Measurements from ENCODE around the gene EEF1A2.

The EEF1A2 gene

GRCh38 chr20:63472862-63473390, 26.0 kb downstream of the EEF1A2 start:
- TF ChIP-seq POLR2A (IDR thresholded peaks at IDR 0.05; ENCODE audit: low read length): no peak
- TF ChIP-seq GATA1 (IDR thresholded peaks at IDR 0.05; ENCODE audit: low read depth, low read length): no peak
- DNase-seq: no peak

DNA sequence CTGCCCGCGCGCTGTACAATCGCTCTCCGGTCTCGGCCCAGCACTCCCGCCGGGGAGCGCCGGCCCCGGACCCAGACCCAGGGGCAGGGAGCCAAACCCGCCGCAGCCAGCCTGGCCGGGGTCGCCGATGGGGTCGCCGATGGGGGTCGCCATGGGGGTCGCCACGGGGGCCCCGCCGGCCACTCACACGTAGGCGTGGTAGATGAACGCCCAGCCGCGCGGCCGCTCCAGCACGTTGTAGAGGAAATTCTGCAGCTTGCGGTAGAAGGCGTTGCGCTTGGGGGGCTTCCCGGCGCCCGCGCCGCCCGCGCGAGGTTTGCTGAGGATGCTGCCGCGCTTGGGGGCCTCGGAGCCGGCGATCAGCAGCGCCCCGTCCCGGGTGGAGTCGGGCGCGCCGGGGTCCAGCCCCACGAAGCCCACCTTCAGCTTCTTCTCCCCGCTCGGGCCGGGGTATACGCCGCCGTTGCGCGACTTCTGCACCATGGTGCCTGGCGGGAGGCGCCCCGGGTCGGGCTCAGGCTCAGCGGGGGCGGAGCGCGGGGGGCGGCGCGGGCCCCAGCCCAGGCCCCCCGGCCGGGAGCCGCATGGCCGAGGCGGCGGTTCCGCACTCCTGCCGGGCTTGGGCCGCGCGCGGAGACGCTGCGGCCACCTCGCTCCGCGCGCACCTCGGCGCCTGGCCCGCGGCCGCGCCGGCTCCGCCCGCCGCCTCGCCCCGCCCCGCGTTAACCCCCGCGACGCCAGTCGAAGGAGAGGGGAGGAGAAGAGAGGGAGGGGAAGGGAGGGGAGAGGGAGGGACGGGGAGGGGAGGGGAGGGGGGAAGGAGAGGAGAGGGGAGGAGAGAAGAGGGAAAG, 26.7 kb downstream of the EEF1A2 start, which contains the start of gene KCNQ2:
Gene KCNQ2 (minus strand): TSS at position 675 of the 851 bp plus-strand sequence. CDS start 192 bp downstream, at position 483.
- no peak for DNase-seq
- TF ChIP-seq POLR2A (IDR thresholded peaks at IDR 0.05; ENCODE audit: low read length) (no peak), GATA1 (IDR thresholded peaks at IDR 0.05; ENCODE audit: low read depth, low read length) (no peak)

GRCh38 chr20:63471717-63471980, 27.2 kb downstream of the EEF1A2 start:
- no peak for TF ChIP-seq POLR2A (IDR thresholded peaks at IDR 0.05; ENCODE audit: low read length)
- TF ChIP-seq GATA1 (IDR thresholded peaks at IDR 0.05; ENCODE audit: low read depth, low read length): no peak

DNA sequence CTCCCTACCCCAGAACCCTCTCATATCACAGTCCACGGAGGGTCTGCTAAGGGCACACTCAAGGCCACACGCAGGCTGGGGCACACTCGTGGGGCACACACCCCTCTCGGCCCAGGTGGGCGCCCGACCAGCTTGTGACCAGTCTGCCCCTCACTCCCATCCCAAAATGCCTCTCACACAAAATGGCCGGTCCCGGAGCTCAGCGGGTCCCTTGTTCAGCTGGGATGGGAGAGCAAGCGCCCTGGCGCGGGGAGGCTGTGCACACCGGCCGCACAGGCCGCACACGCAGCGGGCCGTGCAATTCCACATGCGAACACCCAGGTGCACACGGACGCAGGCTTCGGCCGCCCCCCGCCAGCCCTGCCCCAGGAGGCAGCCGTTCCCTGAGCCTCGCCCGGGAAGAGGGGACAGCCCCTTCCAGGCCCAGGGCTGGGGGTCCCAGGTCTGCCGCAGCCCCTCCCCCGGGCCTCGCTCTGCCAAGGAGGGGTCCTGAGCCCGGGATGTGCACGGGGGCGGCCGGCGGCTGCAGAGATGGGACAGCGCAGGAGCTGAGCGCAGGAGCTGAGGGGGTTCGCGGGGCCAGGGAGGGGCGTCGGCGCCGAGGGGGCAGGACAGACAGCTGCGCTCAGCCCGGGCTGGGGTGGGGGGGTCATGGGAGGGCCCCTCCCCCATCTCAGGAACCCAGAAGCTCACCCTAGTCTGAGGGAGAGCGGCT, 27.7 kb downstream of the EEF1A2 start:
- TF ChIP-seq POLR2A (IDR thresholded peaks at IDR 0.05; ENCODE audit: low read length) (no peak), GATA1 (IDR thresholded peaks at IDR 0.05; ENCODE audit: low read depth, low read length) (no peak)

More at GRCh38 chr20:63471717-63471980, 27.2 kb downstream of the EEF1A2 start:
- DNase-seq: no peak

DNA sequence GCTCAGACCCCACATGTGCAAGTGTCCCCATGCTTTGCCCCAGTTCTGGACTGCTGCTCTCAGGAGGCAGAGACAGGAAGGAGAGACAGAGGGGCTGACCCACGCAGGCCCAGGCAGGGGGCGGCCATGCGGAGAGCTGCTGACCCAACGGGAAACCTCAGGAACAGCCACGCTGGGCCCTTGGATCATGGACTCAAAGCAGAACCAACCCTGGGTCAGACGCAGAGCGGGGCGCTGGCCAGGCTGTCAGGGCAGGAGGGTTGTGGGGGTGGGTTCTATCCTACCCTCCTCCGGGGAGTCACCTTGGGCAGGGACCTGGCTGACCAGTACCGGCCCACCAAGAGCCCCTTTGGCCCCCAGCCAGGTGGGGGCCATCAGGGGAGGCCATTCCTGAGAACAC, 28.5 kb downstream of the EEF1A2 start:
- no peak for TF ChIP-seq POLR2A (IDR thresholded peaks at IDR 0.05; ENCODE audit: low read length)
- TF ChIP-seq GATA1 (IDR thresholded peaks at IDR 0.05; ENCODE audit: low read depth, low read length): no peak
- no peak for DNase-seq

More for the DNA sequence above, 27.7 kb downstream of the EEF1A2 start:
- DNase-seq: no peak

- TF ChIP-seq POLR2A (IDR thresholded peaks at IDR 0.05; ENCODE audit: low read length) (no peak), GATA1 (IDR thresholded peaks at IDR 0.05; ENCODE audit: low read depth, low read length) (no peak)
- no peak for DNase-seq
Measured at GRCh38 chr20:63469713-63470101, 29.2 kb downstream of the EEF1A2 start.

DNA sequence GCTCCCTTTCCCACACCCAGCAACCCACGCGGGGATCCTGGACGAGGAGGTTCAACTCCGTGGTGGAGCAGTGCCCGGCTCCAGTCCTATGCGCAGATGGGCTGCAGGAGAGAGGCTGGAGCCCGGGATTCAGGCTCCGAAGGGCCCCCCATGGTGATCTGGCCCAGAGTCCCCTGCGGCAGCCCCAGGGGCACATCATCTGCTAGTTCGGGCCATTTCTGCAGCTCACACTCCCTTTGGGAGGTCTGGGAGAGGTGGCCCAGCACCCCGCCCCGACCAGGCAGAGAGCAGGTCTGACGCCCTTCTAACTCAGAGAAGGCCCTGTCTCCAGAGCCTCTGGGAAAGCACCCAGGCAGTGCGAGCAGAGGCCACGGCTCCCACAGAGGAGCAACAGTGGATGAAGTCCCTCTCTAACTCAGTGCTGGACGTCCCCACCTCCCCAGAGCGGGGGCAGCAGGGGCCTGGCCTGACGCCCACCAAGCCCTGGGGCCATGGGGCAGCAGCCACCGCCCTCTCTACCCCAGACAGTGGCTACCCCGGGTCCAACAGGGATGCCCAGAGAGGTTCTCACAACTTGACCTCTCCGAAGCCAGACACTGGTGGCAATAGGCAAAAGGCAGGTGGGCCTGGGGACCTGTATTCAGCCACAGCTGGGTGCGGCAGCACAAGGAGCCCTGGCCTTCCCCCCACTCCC, 29.7 kb downstream of the EEF1A2 start:
- TF ChIP-seq GATA1 (IDR thresholded peaks at IDR 0.05; ENCODE audit: low read depth, low read length) (no peak), POLR2A (IDR thresholded peaks at IDR 0.05; ENCODE audit: low read length) (no peak)
- DNase-seq: no peak

GRCh38 chr20:63468421-63468820, 30.5 kb downstream of the EEF1A2 start:
- no peak for DNase-seq
- TF ChIP-seq POLR2A (IDR thresholded peaks at IDR 0.05; ENCODE audit: low read length) (no peak), GATA1 (IDR thresholded peaks at IDR 0.05; ENCODE audit: low read depth, low read length) (no peak)

- no peak for DNase-seq
- TF ChIP-seq GATA1 (IDR thresholded peaks at IDR 0.05; ENCODE audit: low read depth, low read length) (no peak), POLR2A (IDR thresholded peaks at IDR 0.05; ENCODE audit: low read length) (no peak)
Measured at GRCh38 chr20:63467294-63468083, 31.4 kb downstream of the EEF1A2 start.

- TF ChIP-seq POLR2A (IDR thresholded peaks at IDR 0.05; ENCODE audit: low read length): no peak
- TF ChIP-seq GATA1 (IDR thresholded peaks at IDR 0.05; ENCODE audit: low read depth, low read length): no peak
- DNase-seq: no peak
Measured at GRCh38 chr20:63466861-63467260, 32.0 kb downstream of the EEF1A2 start.

DNA sequence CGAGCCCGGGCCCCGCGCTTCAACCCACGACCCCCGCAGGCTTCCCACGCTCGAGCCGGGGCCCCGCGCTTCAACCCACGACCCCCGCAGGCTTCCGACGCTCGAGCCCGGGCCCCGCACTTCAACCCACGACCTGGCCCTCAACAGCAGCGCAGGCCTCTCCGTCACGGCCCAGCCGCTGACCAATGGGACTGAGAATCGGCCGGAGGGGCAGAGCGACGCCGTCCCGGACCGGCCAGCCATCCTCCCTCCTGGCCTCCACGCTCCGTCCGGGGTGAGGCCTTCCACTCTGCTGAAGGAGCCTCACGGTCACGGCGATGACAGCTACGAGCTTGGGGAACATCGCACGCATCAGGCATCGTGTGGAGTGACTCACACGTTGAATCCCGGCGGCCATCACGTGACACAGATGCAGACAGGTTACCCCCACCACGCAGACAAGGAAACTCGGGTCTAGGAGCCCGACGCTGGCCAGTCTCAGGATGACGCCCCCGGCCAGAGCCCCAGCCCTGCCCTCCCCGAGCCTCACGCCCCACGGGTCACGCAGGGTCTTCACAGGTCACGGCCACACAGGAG, 32.5 kb downstream of the EEF1A2 start:
- no peak for TF ChIP-seq POLR2A (IDR thresholded peaks at IDR 0.05; ENCODE audit: low read length)
- no peak for DNase-seq

- DNase-seq: no peak
- TF ChIP-seq GATA1 (IDR thresholded peaks at IDR 0.05; ENCODE audit: low read depth, low read length): no peak
- no peak for TF ChIP-seq POLR2A (IDR thresholded peaks at IDR 0.05; ENCODE audit: low read length)
Measured at GRCh38 chr20:63465380-63466249, 33.3 kb downstream of the EEF1A2 start.

Measured in erythroblast (primary cell).